GM19043 (cell line): Measurements from ENCODE around the gene SPINT4.
"Not testable (repeated sequence)": the region's sequence is repeated elsewhere in the genome, so short reads cannot be mapped to it uniquely, and the experiment has no call there.

Experiments used
- ATAC-seq: cut with Tn5 transposase; IDR thresholded peaks from one replicate; pipeline ENCODE4 v1.9.1; 2021; ENCODE audit warnings: low read depth; ENCODE audit not compliant: unreplicated experiment

SPINT4 gene

DNA sequence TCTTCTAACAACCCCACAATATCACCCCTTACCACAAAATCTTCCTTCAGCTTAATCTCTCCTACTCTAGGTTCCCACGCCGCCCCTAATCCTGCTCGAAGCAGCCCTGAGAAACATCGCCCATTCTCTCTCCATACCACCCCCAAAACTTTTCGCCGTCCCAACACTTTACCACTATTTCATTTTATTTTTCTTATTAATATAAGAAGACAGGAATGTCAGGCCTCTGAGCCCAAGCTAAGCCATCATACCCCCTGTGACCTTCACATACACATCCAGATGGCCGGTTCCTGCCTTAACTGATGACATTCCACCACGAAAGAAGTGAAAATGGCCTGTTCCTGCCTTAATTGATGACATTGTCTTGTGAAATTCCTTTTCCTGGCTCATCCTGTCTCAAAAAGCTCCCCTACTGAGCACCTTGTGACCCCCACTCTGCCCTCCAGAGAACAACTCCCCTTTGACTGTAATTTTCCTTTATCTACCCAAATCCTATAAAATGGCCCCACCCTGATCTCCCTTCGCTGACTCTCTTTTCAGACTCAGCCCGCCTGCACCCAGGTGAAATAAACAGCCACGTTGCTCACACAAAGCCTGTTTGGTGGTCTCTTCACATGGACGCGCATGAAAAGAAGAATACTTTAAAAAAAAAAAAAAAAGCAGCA lies 42.6 kb downstream of the SPINT4 start:
- ATAC-seq = not testable (repeated sequence)

GRCh38 chr20:45765307-45765875 lies 43.2 kb downstream of the SPINT4 start:
- ATAC-seq = no peak

DNA sequence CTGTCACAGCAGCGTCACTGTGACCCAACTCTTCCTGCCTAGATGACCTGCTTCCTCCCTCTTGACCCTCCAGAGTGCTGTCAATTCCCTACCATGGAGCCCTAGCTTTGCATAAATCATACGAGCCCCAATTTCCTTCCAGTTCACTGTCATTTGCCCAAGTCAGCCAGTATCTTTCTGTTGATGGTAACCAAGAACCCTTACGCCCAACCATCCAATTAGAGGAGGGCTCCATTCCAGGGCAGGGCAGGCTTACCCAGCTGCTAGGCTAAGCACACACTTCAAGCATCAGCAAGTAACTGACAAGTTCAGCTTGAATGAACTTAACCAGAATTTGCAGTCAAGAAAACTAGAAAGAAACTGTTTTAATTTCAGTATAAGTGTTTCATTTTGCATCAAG lies 43.8 kb downstream of the SPINT4 start:
- ATAC-seq = no peak

- ATAC-seq = no peak
Observed at GRCh38 chr20:45768479-45768878, 46.3 kb downstream of the SPINT4 start.

DNA sequence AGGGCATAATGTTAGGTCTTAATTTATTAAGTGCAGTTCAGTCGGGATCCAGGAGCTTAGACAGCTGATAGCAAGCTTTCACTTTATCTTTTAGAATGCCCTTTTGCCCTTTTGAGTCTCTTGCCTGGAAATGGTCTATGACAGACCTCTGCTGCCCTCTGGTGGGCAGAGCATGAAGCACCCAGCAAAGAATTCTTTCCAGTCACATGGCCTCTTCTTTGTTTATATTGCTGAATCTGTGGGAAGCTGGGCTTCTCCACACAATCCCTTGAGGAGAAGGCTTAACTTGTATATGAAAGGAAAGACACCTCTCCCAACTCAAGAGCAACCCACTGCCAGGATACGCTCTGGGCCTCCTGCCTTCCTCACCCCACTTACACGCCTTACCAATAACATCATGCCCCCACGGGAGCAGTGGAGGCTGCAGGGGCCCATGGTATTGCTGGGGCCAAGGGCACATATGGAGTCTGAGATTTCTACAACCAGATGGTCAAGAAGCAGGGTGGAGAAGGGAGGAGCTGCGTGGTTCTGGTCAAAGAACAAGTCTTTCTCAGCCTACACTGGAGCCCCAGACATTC lies 49.1 kb downstream of the SPINT4 start:
- ATAC-seq = no peak

DNA sequence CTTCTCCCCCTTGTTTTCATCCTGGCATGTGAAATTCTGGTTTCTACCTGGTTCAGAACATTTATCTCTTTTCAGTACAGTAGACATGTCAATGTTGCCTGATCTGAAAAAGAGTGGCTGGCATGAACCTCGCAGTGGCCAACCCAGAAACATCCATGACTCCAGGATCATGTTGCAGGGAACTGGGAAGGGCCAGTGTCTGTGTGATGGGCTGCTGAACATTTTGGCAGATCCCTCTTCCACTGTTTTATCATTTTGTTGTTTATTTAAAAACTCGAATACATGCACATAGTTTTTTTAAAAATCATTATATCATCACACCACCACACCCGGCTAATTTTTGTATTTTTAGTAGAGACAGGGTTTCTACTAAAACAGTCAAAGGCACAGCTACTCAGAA lies 50.5 kb downstream of the SPINT4 start:
- ATAC-seq = no peak

DNA sequence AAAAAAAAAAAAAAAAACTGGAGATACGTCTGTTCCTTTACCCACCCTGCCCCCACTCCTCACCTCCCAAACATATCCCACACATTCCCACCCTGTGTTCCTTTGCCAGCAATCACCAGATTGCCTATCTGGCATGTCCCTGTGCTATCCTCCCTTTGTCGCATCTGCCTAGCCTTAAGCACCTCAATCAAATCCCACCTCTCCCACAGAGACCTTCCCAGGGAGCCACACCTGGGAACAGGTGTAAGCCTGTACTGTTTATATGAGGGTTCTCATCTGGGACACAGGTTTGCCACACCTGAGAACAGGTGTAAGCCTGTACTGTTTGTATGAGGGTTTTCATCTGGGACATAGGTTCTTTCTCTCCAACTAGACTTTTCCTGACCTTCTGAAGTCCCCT lies 52.8 kb downstream of the SPINT4 start:
- ATAC-seq = no peak

DNA sequence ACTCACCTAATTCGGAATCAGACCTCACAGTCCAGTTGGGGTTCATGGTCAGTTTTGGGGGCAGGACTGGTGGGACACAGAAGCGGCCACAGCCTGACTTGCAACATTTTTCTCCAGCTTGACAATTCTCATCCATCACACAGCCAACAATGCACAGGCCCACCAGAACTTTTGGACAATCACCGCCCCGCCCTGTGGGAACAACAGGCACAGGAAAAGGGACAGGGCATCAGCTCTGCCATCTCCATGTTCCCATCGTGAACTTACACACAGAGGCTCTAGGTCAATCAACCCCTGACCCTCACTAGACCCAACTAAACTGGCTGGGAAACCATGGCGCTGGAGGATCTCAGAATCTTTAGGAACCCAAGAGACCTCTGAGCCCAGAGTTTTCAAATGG lies 53.3 kb downstream of the SPINT4 start:
- no peak for ATAC-seq
